IMR-90 (cell line): ENCODE data around the gene CTNNA2. TPM values are rescaled to one million over a fixed set of nuclear protein-coding genes. Genes with fewer than 3 reads are reported as not detected.

Experiments
- ATAC-seq: fragments of 200-7000 bp; cut with Tn5 transposase; 2 replicates; pipeline ENCODE4 v1.9.1; 2020; ENCODE audit warnings: low read depth, mild to moderate bottlenecking, moderate library complexity
- BruUV-seq: library from RNA; stranded (reverse); fragments of 400-500 nt; replicated peaks from 2 replicates; lab custom pipeline; 2021; lab: Mats Ljungman, UMichigan
- CTCF ChIA-PET: fragments of 300-600 bp; formaldehyde crosslinking; extraction: SDS; loops from one replicate; lab custom pipeline; 2021; ENCODE audit warnings: antibody characterized with exemption; lab: Yijun Ruan, JAX
- POLR2A ChIA-PET: fragments of 300-600 bp; sonication (Branson Sonifier 250); formaldehyde crosslinking; loops from one replicate; lab custom pipeline; 2022; ENCODE audit warnings: antibody characterized with exemption; ENCODE audit not compliant: unreplicated experiment; lab: Charles Lee
- DNase-seq: peaks from one replicate; pipeline ENCODE4 v3.0.0; 2013
- H2AFZ ChIP-seq: replicated peaks from 2 replicates; pipeline ENCODE3; 2013; ENCODE audit warnings: low read length, mild to moderate bottlenecking; ENCODE audit not compliant: poor library complexity
- H2AK5ac ChIP-seq: 2 replicates; pipeline ENCODE4 v1.6.1; 2013; ENCODE audit warnings: low read depth, low read length, inconsistent platforms
- H2AK9ac ChIP-seq: replicated peaks from 2 replicates; pipeline ENCODE3; 2013; ENCODE audit warnings: mild to moderate bottlenecking, low read depth, low read length, moderate library complexity; ENCODE audit not compliant: poor library complexity
- H2BK120ac ChIP-seq: 2 replicates; pipeline ENCODE4 v1.6.1; 2013; ENCODE audit warnings: low read depth, low read length, inconsistent platforms
- H2BK15ac ChIP-seq: 3 replicates; pipeline ENCODE4 v1.6.1; 2013; ENCODE audit warnings: low read depth, low read length, inconsistent platforms
- H2BK20ac ChIP-seq: 2 replicates; pipeline ENCODE4 v1.6.1; 2013; ENCODE audit warnings: low read depth, mild to moderate bottlenecking, inconsistent platforms, low read length, moderate library complexity
- H2BK5ac ChIP-seq: 2 replicates; pipeline ENCODE4 v1.6.1; 2013; ENCODE audit warnings: mild to moderate bottlenecking, low read depth, low read length, inconsistent platforms; ENCODE audit not compliant: poor library complexity, severe bottlenecking
- H3K14ac ChIP-seq: replicated peaks from 2 replicates; pipeline ENCODE4 v1.6.1; 2013; ENCODE audit warnings: low read depth, low read length, inconsistent platforms
- H3K18ac ChIP-seq: 2 replicates; pipeline ENCODE4 v1.6.1; 2013; ENCODE audit warnings: low read depth, low read length, control low read depth
- H3K23ac ChIP-seq: 2 replicates; pipeline ENCODE4 v1.6.1; 2013; ENCODE audit warnings: low read depth, low read length, inconsistent platforms
- H3K27ac ChIP-seq: 2 replicates; pipeline ENCODE4 v1.5.1; 2013; ENCODE audit warnings: mild to moderate bottlenecking, control low read depth, low read length; ENCODE audit not compliant: insufficient read depth
- H3K27me3 ChIP-seq: 2 replicates; pipeline ENCODE4 v1.6.1; 2013; ENCODE audit warnings: low read length; ENCODE audit not compliant: control insufficient read depth, insufficient read depth
- H3K36me3 ChIP-seq: 2 replicates; pipeline ENCODE4 v1.6.1; 2013; ENCODE audit warnings: low read length, mixed read lengths; ENCODE audit not compliant: control insufficient read depth, insufficient read depth
- H3K4ac ChIP-seq: 2 replicates; pipeline ENCODE4 v1.6.1; 2013; ENCODE audit warnings: low read depth, low read length, inconsistent platforms
- H3K4me1 ChIP-seq: 2 replicates; pipeline ENCODE4 v1.6.1; 2013; ENCODE audit warnings: low read length, mixed read lengths; ENCODE audit not compliant: control insufficient read depth, insufficient read depth
- H3K4me2 ChIP-seq: 2 replicates; pipeline ENCODE4 v1.6.1; 2013; ENCODE audit warnings: low read depth, mild to moderate bottlenecking, control low read depth, low read length, moderate library complexity
- H3K4me3 ChIP-seq: 2 replicates; pipeline ENCODE4 v1.5.1; 2013; ENCODE audit warnings: low read depth, mild to moderate bottlenecking, control low read depth, low read length, moderate library complexity; ENCODE audit not compliant: insufficient read depth
- H3K56ac ChIP-seq: 2 replicates; pipeline ENCODE4 v1.6.1; 2013; ENCODE audit warnings: low read length, inconsistent platforms; ENCODE audit not compliant: insufficient read depth; ENCODE audit errors: extremely low read depth
- H3K79me1 ChIP-seq, 2 experiments: 2 replicates each; pipeline ENCODE4 v1.6.1; 2013; ENCODE audit warnings: low read length in 2 of 2, inconsistent platforms in 1 of 2, low read depth in 1 of 2
- H3K9ac ChIP-seq: 2 replicates; pipeline ENCODE4 v1.6.1; 2013; ENCODE audit warnings: low read depth, low read length, control low read depth
- H3K9me1 ChIP-seq: 2 replicates; pipeline ENCODE4 v1.6.1; 2013; ENCODE audit warnings: low read length, inconsistent platforms; ENCODE audit not compliant: insufficient read depth
- H3K9me3 ChIP-seq: 2 replicates; pipeline ENCODE4 v1.6.1; 2013; ENCODE audit warnings: low read length; ENCODE audit not compliant: control insufficient read depth, insufficient read depth
- H4K20me1 ChIP-seq: 2 replicates; pipeline ENCODE4 v1.6.1; 2013; ENCODE audit warnings: low read length, inconsistent platforms; ENCODE audit not compliant: insufficient read depth
- H4K5ac ChIP-seq: 2 replicates; pipeline ENCODE4 v1.6.1; 2013; ENCODE audit warnings: mild to moderate bottlenecking, low read depth, low read length, control low read depth
- H4K8ac ChIP-seq, 2 experiments: 2 replicates each; pipeline ENCODE4 v1.6.1; 2013; ENCODE audit warnings: low read depth in 2 of 2, low read length in 2 of 2, control low read depth in 1 of 2, inconsistent platforms in 1 of 2
- H4K91ac ChIP-seq: 2 replicates; pipeline ENCODE4 v1.6.1; 2013; ENCODE audit warnings: low read depth, low read length, inconsistent platforms; ENCODE audit not compliant: insufficient read depth
- CHD1 ChIP-seq: IDR thresholded peaks from 2 replicates; pipeline ENCODE4 v1.6.1; 2012; ENCODE audit warnings: low read depth, low read length, improper control_type of control experiment
- FOS ChIP-seq: fragments of 150-350 bp; IDR thresholded peaks from 2 replicates; pipeline ENCODE4 v1.6.1; 2016; ENCODE audit warnings: low read depth, low read length
- MAFK ChIP-seq: IDR thresholded peaks from 2 replicates; pipeline ENCODE4 v1.6.1; 2012; ENCODE audit warnings: low read depth, low read length, improper control_type of control experiment
- MAZ ChIP-seq: IDR thresholded peaks from 2 replicates; pipeline ENCODE4 v1.6.1; 2012; ENCODE audit warnings: low read depth, mild to moderate bottlenecking, low read length, improper control_type of control experiment, moderate library complexity, borderline replicate concordance
- NFE2L2 ChIP-seq: fragments of 150-350 bp; IDR thresholded peaks from 2 replicates; pipeline ENCODE4 v1.6.1; 2016; ENCODE audit warnings: low read depth, mild to moderate bottlenecking, low read length
- POLR2A ChIP-seq: IDR thresholded peaks from 2 replicates; pipeline ENCODE4 v1.6.1; 2012; ENCODE audit warnings: mild to moderate bottlenecking, low read depth, low read length
- RCOR1 ChIP-seq: IDR thresholded peaks from 2 replicates; pipeline ENCODE4 v1.6.1; 2012; ENCODE audit warnings: mild to moderate bottlenecking, low read length, improper control_type of control experiment; ENCODE audit not compliant: insufficient replicate concordance
- RFX5 ChIP-seq: IDR thresholded peaks from 2 replicates; pipeline ENCODE4 v1.8.0; 2012; ENCODE audit warnings: low read depth, mild to moderate bottlenecking, low read length, moderate library complexity
- SMC3 ChIP-seq: fragments of 150-350 bp; IDR thresholded peaks from 2 replicates; pipeline ENCODE4 v1.6.1; 2016; ENCODE audit warnings: low read depth, mild to moderate bottlenecking, antibody characterized with exemption, low read length, moderate library complexity
- WGBS, 2 experiments: methylation state at CpG; one replicate each; pipeline versions ENCODE4 v1.1.5 to v1.1.7; 2013; ENCODE audit warnings: missing lambda C conversion rate in 2 of 2; ENCODE audit not compliant: insufficient read length in 1 of 2; ENCODE audit errors: extremely low coverage in 2 of 2; 5-methylcytosine and 5-hydroxymethylcytosine counted together
- dilution Hi-C: fragments of 300-500 bp; cut with HindIII; formaldehyde crosslinking; loops from one replicate; pipeline ENCODE4 v1.14.3; 2018; ENCODE audit warnings: low sequenced_read_pairs; ENCODE audit not compliant: unreplicated experiment
- in situ Hi-C: fragments of 300-500 bp; cut with MboI; formaldehyde crosslinking; loops from 3 replicates; pipeline ENCODE4 v1.14.3; 2019; ENCODE audit warnings: low sequenced_read_pairs, inconsistent platforms, mixed read lengths
- intact Hi-C: fragments of 100-400 bp; cut with micrococcal nuclease; formaldehyde crosslinking; loops from 2 replicates; pipeline ENCODE4 v1.10.0; 2022
- polyA plus RNA-seq, 3 experiments: library from polyadenylated mRNA; depleted of rRNA; stranded (reverse); fragments of >200 nt; gene quantifications; 2 replicates each; pipeline ENCODE4 v1.2.3, GENCODE V29; 2012; ENCODE audit warnings: low replicate concordance in 1 of 3
- total RNA-seq: library from RNA; depleted of rRNA; stranded (reverse); fragments of >200 nt; gene quantifications from 2 replicates; pipeline ENCODE4 v1.2.3, GENCODE V29; 2012
- TF ChIP-seq, protein P1 (sequence below): fragments of 150-350 bp; IDR thresholded peaks from 2 replicates; pipeline ENCODE4 v1.6.1; 2017; ENCODE audit warnings: mild to moderate bottlenecking, antibody characterized with exemption, low read length, low read depth

CTNNA2 gene
- total and polyA plus RNA-seq, 2 of the 4 experiments (the other 2 are of a cell fraction), result not detected

DNA sequence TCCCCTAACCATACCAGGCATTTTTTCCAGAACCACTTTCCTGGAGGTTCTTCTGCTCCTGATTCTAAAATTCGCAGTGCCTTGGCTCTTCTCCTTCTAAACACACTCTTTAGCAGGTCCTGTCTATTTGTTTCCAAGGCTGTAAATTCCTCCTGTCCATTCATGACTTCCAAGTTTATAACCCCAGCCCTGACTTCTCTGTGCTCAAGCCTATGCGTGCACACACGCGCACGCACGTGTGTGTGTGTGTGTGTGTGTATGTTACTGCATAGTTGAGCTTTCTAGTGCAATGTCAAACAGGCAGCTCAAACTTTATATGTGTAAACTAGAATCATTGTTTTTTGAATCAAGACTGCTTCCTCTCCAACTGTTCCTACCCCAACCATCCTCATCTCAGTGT lies 454.0 kb downstream of the CTNNA2 start:
- Histone ChIP-seq H2AK9ac (no peak overlapping the region), H4K8ac (no peak overlapping the region), H3K27ac (no peak overlapping the region), H3K14ac (no peak overlapping the region), H3K23ac (no peak overlapping the region), H3K56ac (no peak overlapping the region), H3K27me3 (peaks cover 3% of the 10 kb centered on the region; the same call in 1 of the 2 replicates), H3K9me1 (no peaks in the 10 kb centered on the region), H3K18ac (no peak overlapping the region), H2AFZ (no peak overlapping the region), H3K9me3 (no peaks in the 10 kb centered on the region), H2BK15ac (no peak overlapping the region), H2BK120ac (no peak overlapping the region), H3K4me2 (no peak overlapping the region), H3K36me3 (no peaks in the 10 kb centered on the region), H3K4me1 (peaks cover 2% of the 10 kb centered on the region), H2BK20ac (no peak overlapping the region), H3K4me3 (no peak overlapping the region), H3K4ac (no peak overlapping the region), H2BK5ac (no peak overlapping the region), H4K5ac (no peak overlapping the region), H3K79me1 (no peaks in the 10 kb centered on the region), H2AK5ac (no peak overlapping the region), H4K91ac (no peak overlapping the region), H4K20me1 (no peaks in the 10 kb centered on the region), H3K9ac (no peak overlapping the region)
- ChIA-PET POLR2A (no interaction called here), CTCF (no interaction called here)
- ATAC-seq (no peak), DNase-seq (no peak)
- intact Hi-C loops (no loop called here), in situ Hi-C loops (no loop called here), dilution Hi-C loops (no loop called here)
- TF ChIP-seq RFX5 (no peak), NFE2L2 (no peak), MAFK (no peak), POLR2A (no peak), MAZ (no peak), SMC3 (no peak), FOS (no peak), CHD1 (no peak), RCOR1 (no peak)
- TF ChIP-seq, protein P1, sequence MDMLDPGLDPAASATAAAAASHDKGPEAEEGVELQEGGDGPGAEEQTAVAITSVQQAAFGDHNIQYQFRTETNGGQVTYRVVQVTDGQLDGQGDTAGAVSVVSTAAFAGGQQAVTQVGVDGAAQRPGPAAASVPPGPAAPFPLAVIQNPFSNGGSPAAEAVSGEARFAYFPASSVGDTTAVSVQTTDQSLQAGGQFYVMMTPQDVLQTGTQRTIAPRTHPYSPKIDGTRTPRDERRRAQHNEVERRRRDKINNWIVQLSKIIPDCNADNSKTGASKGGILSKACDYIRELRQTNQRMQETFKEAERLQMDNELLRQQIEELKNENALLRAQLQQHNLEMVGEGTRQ, result no peak
- no CpG with 5 or more reads among the region's 6 CpGs for WGBS, 2 experiments
- no TSS peak for BruUV-seq
